ENCODE results near the gene ATXN2. TPM values are rescaled to one million over a fixed set of nuclear protein-coding genes. Genes with fewer than 3 reads are reported as not detected.
A peak's percentile ranks its signal among the peaks of the same experiment; 100 is the strongest.

Gene ATXN2
- total and polyA plus RNA-seq, 2 of the 4 experiments (the other 2 are of a cell fraction) = 12.4 to 66.5 TPM

DNA sequence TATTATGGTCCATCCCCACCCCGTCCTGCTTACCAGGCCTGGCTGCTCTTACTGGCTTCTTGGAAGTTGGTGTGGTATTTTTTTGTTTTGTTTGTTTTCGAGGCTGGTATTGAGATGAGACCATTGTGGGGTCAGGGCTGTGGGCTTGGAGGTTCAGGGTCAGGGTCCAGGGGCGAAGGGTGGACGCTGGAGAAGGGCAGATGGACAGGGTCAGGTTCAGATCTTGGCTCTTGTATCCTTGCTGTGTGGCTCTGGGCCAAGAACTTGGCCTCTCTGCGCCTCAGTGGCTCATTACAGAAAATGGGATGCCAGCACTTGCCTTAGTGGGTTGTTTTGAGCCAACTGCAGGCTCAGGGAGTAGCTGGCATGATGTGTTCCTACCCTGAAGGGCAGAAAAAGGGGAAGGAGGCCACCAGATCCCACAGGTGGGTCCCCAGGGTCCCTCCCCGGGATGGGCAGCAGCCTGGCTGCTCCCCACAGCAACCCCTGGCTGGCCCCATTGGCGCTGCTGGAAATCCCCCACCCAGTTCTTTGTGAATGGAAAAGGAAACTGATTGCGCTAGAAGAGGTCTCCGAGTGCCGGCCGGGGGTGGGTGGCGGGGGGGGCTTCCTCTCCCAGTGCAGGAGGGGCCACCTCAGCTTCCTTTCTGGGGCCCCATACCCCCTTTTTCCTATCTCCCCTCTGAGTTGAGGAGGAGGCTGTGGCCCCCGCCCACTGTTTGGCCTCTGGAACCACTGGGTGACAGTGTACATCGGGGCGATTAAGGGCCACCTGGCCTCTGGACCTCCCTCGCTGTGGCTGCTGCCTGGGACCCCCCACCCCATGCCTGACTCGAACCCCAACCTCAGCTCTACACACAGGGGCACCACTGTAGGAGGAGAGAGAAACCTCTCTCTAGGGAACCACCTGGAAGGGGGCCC is 168.4 kb downstream of the ATXN2 start (continued):
- TF ChIP-seq, protein P1, sequence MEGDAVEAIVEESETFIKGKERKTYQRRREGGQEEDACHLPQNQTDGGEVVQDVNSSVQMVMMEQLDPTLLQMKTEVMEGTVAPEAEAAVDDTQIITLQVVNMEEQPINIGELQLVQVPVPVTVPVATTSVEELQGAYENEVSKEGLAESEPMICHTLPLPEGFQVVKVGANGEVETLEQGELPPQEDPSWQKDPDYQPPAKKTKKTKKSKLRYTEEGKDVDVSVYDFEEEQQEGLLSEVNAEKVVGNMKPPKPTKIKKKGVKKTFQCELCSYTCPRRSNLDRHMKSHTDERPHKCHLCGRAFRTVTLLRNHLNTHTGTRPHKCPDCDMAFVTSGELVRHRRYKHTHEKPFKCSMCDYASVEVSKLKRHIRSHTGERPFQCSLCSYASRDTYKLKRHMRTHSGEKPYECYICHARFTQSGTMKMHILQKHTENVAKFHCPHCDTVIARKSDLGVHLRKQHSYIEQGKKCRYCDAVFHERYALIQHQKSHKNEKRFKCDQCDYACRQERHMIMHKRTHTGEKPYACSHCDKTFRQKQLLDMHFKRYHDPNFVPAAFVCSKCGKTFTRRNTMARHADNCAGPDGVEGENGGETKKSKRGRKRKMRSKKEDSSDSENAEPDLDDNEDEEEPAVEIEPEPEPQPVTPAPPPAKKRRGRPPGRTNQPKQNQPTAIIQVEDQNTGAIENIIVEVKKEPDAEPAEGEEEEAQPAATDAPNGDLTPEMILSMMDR (conservative IDR thresholded peaks at IDR 0.05; ENCODE audit: low read depth, low read length) = no peak

DNA sequence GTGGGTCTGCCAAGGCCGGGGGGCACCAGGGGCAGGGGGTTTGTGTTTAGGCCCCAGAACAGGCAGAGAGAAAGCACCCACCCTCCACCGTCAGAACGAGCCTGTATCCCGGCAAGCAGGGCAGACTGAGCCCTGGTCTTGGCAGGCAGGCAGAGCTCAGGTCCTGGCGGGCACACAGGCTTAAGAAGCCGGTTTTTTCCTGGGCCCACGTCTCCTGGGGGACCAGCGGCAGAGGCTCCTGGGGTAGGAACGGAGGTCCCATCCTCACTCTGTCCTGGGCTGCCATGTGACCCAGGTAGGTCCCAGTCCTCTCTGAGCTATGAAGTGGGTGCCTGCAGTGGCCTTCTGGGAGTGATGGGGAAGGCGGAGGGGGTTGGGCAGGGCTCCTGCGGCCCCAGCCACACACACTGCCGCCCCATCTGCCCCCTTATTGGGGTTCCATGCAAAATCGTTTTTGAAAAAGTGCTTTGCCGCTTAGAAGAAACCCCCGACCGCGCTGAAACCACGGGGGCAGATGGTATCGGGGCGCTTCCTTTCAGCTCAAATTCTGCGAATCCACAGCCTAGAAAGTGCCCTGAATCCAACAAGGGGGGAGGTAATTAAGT is 169.2 kb downstream of the ATXN2 start:
- H3K79me1 ChIP-seq (ENCODE audit: low read depth in 1 of 2, low read length in 2 of 2) = peaks cover 23 to 86% of the 10 kb centered on the region in 2 experiments
- H3K27me3 ChIP-seq (ENCODE audit: control insufficient read depth, insufficient read depth, low read length) = no peaks in the 10 kb centered on the region
- ATAC-seq (ENCODE audit: low read depth) (no peak), DNase-seq (no peak)
- no peak overlapping the region for H2AFZ ChIP-seq (replicated peaks; ENCODE audit: low read length, poor library complexity)
- H3K27ac ChIP-seq (ENCODE audit: insufficient read depth, low read length) = no peak overlapping the region
- WGBS, 2 experiments (ENCODE audit: extremely low coverage in 2 of 2, insufficient read length in 1 of 2) = 77% methylated on average over 4 of the region's 21 CpGs; no CpG with 5 or more reads in 1 of the 2 experiments
- no peak overlapping the region for H3K4ac ChIP-seq (ENCODE audit: low read depth, low read length)
- in situ Hi-C loops (cut with MboI; ENCODE audit: low sequenced_read_pairs) = no loop called here
- no peak overlapping the region for H3K4me3 ChIP-seq (ENCODE audit: insufficient read depth, low read depth, low read length)
- H2AK5ac ChIP-seq (ENCODE audit: low read depth, low read length) = no peak overlapping the region
- intact Hi-C loops (cut with micrococcal nuclease) = no loop called here
- CTCF ChIA-PET = no interaction called here
- no peak overlapping the region for H3K4me2 ChIP-seq (ENCODE audit: low read depth, low read length)
- no peak overlapping the region for H3K9ac ChIP-seq (ENCODE audit: low read depth, low read length)
- no peak overlapping the region for H2BK20ac ChIP-seq (ENCODE audit: low read depth, low read length)
- no TSS peak for BruUV-seq (replicated peaks)
- H4K20me1 ChIP-seq (ENCODE audit: insufficient read depth, low read length) = peaks cover 59% of the 10 kb centered on the region
- dilution Hi-C loops (cut with HindIII; ENCODE audit: low sequenced_read_pairs, unreplicated experiment) = no loop called here
- no peak overlapping the region for H4K91ac ChIP-seq (ENCODE audit: insufficient read depth, low read depth, low read length)
- no peaks in the 10 kb centered on the region for H3K9me3 ChIP-seq (ENCODE audit: control insufficient read depth, insufficient read depth, low read length)
- H4K5ac ChIP-seq (ENCODE audit: low read depth, low read length) = no peak overlapping the region
- no peak overlapping the region for H3K18ac ChIP-seq (ENCODE audit: low read depth, low read length)
- H3K4me1 ChIP-seq (ENCODE audit: control insufficient read depth, insufficient read depth, low read length) = peaks cover 24% of the 10 kb centered on the region
- H2BK15ac ChIP-seq (ENCODE audit: low read depth, low read length) = no peak overlapping the region
- POLR2A ChIA-PET (ENCODE audit: unreplicated experiment) = no interaction called here
- no peak overlapping the region for H3K14ac ChIP-seq (replicated peaks; ENCODE audit: low read depth, low read length)
- H3K56ac ChIP-seq (ENCODE audit: extremely low read depth, insufficient read depth, low read length) = no peak overlapping the region
- H2BK120ac ChIP-seq (ENCODE audit: low read depth, low read length) = no peak overlapping the region
- H2BK5ac ChIP-seq (ENCODE audit: low read depth, low read length, poor library complexity, severe bottlenecking) = no peak overlapping the region
- peaks cover 23% of the 10 kb centered on the region for H3K9me1 ChIP-seq (ENCODE audit: insufficient read depth, low read length)
- peak overlapping the region; percentile 50 for H2AK9ac ChIP-seq (replicated peaks; ENCODE audit: low read depth, low read length, poor library complexity)
- no peak overlapping the region for H4K8ac ChIP-seq (ENCODE audit: low read depth in 2 of 2, low read length in 2 of 2)
- H3K36me3 ChIP-seq (ENCODE audit: control insufficient read depth, insufficient read depth, low read length) = no peaks in the 10 kb centered on the region
- H3K23ac ChIP-seq (ENCODE audit: low read depth, low read length) = no peak overlapping the region
- no peak for TF ChIP-seq POLR2A (IDR thresholded peaks at IDR 0.05; ENCODE audit: low read depth, low read length)
- no peak for TF ChIP-seq BHLHE40 (IDR thresholded peaks at IDR 0.05; ENCODE audit: low read depth, low read length)
- no peak for TF ChIP-seq CEBPB (IDR thresholded peaks at IDR 0.05; ENCODE audit: low read depth, low read length)
- TF ChIP-seq, protein P2, sequence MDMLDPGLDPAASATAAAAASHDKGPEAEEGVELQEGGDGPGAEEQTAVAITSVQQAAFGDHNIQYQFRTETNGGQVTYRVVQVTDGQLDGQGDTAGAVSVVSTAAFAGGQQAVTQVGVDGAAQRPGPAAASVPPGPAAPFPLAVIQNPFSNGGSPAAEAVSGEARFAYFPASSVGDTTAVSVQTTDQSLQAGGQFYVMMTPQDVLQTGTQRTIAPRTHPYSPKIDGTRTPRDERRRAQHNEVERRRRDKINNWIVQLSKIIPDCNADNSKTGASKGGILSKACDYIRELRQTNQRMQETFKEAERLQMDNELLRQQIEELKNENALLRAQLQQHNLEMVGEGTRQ (IDR thresholded peaks at IDR 0.05; ENCODE audit: low read depth, low read length) = no peak
- TF ChIP-seq, protein P1 (conservative IDR thresholded peaks at IDR 0.05; ENCODE audit: low read depth, low read length) = no peak
- TF ChIP-seq FOS (IDR thresholded peaks at IDR 0.05; ENCODE audit: low read depth, low read length) = no peak
- TF ChIP-seq MAFK (IDR thresholded peaks at IDR 0.05; ENCODE audit: low read depth, low read length) = no peak
- no peak for TF ChIP-seq MXI1 (IDR thresholded peaks at IDR 0.05; ENCODE audit: borderline replicate concordance, low read depth, low read length)
